CD4-positive, alpha-beta T cell (primary cell): ENCODE results near the gene BSDC1. TPM values are rescaled to one million over a fixed set of nuclear protein-coding genes. Genes with fewer than 3 reads are reported as not detected.

Experiments used
- ATAC-seq: fragments of 200-7000 bp; cut with Tn5 transposase; one replicate; pipeline ENCODE4 v1.10.0; 2022; ENCODE audit warnings: mild to moderate bottlenecking; ENCODE audit not compliant: poor library complexity
- CTCF ChIA-PET: fragments of 350-600 bp; sonication (Branson Sonifier 250); formaldehyde crosslinking; loops from one replicate; lab custom pipeline; 2021; ENCODE audit warnings: antibody characterized with exemption, inconsistent platforms; lab: Charles Lee
- POLR2A ChIA-PET: fragments of 350-600 bp; sonication (Branson Sonifier 250); formaldehyde crosslinking; loops from one replicate; lab custom pipeline; 2021; ENCODE audit warnings: antibody characterized with exemption, inconsistent platforms; lab: Charles Lee
- DNase-seq, 14 experiments: peaks; one replicate each; pipeline ENCODE4 v3.0.0-alpha.2; 2013 to 2020; ENCODE audit warnings: mixed read lengths in 2 of 14
- H3K27ac ChIP-seq, 2 donors: one replicate each; pipeline versions ENCODE4 v1.5.1 to v1.7.0; 2013; ENCODE audit warnings: low read length in 2 of 2, low read depth in 1 of 2, mild to moderate bottlenecking in 1 of 2
- H3K27me3 ChIP-seq, 2 experiments: 1 replicate in 1 of 2; 2 replicates in 1 of 2; pipeline versions ENCODE4 v1.6.1 to v1.7.0; 2013; ENCODE audit warnings: low read length in 2 of 2, control low read depth in 1 of 2, mild to moderate bottlenecking in 1 of 2, moderate library complexity in 1 of 2; ENCODE audit not compliant: insufficient read depth in 2 of 2, control insufficient read depth in 1 of 2
- H3K36me3 ChIP-seq: one replicate; pipeline ENCODE4 v1.6.1; 2013; ENCODE audit warnings: low read length, control low read depth; ENCODE audit not compliant: insufficient read depth
- H3K4me1 ChIP-seq: one replicate; pipeline ENCODE4 v1.6.1; 2013; ENCODE audit warnings: low read length, control low read depth; ENCODE audit not compliant: insufficient read depth
- H3K4me3 ChIP-seq: one replicate; pipeline ENCODE4 v1.5.1; 2013; ENCODE audit warnings: mild to moderate bottlenecking, low read length, moderate library complexity
- H3K9me3 ChIP-seq, 2 experiments: 1 replicate in 1 of 2; 2 replicates in 1 of 2; pipeline versions ENCODE4 v1.6.1 to v1.7.0; 2013; ENCODE audit warnings: low read length in 2 of 2, mild to moderate bottlenecking in 2 of 2, control low read depth in 1 of 2, moderate library complexity in 1 of 2; ENCODE audit not compliant: control insufficient read depth in 1 of 2, insufficient read depth in 1 of 2
- H3K27ac Mint-ChIP-seq: one replicate; pipeline ENCODE4 v1.8.0; 2020; ENCODE audit warnings: mixed read lengths
- H3K27me3 Mint-ChIP-seq: one replicate; pipeline ENCODE4 v1.8.0; 2021; ENCODE audit warnings: mixed read lengths
- H3K36me3 Mint-ChIP-seq: one replicate; pipeline ENCODE4 v1.8.0; 2021; ENCODE audit warnings: low read depth, mixed read lengths
- H3K4me1 Mint-ChIP-seq: one replicate; pipeline ENCODE4 v1.8.0; 2021; ENCODE audit warnings: low read depth, mixed read lengths
- H3K4me3 Mint-ChIP-seq: one replicate; pipeline ENCODE4 v1.8.0; 2020; ENCODE audit warnings: mild to moderate bottlenecking, mixed read lengths
- H3K9me3 Mint-ChIP-seq: one replicate; pipeline ENCODE4 v1.8.0; 2020; ENCODE audit warnings: mixed read lengths
- intact Hi-C, 2 experiments: fragments of 100-400 bp; cut with DNase I in 1 of 2; cut with micrococcal nuclease in 1 of 2; formaldehyde crosslinking; loops; one replicate each; pipeline versions ENCODE4 v1.15.1 to v1.9.0; 2023 to 2025; cut with DNase I, micrococcal nuclease
- total RNA-seq, 174 experiments: library from RNA in 2 of 174; stranded (reverse) in 2 of 174; gene quantifications; one replicate each; pipeline ENCODE4 v1.2.3 and lab custom pipeline; 2021 to 2026
- TF ChIP-seq, protein P1 (sequence below): fragments of 200-600 bp; IDR thresholded peaks from one replicate; pipeline ENCODE4 v1.8.0; 2022; ENCODE audit warnings: antibody characterized with exemption, mild to moderate bottlenecking

BSDC1 gene
- total RNA-seq, 2 experiments from 2014 or later = 186 to 190 TPM

DNA sequence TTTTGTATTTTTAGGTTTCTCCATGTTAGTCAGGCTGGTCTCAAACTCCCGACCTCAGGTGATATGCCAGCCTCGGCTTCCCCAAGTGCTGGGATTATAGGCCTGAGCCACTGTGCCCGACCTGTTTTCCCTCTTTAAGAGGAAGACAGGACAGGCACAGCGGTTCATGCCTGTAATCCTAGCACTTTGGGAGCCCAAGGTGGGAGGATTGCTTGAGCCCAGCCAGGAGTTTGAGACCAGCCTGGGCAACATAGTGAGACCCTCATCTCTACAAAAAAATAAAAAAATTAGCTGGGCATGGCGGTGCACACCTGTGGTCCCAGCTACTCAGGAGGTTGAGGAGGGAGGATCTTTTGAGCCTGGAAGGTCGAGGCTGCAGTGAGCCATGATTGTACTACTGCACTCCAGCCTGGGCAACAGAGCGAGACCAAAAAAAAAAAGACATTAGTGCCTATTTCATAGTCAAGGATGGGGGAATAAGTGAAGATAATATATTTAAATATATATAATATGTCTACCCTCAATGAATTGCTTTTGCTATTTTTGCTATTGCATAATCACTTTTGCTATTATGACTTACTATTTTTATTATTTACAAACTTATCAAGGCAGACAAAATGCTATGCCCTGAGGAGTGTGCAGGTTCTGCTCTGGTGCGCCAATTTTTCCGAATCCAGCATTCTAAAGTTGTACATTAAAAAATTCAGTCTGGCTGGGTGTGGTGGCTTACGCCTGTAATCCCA is 75.9 kb downstream of the BSDC1 start:
- peaks cover 50% of the 10 kb centered on the region for H3K4me1 Mint-ChIP-seq
- H3K36me3 Mint-ChIP-seq = peaks cover 49% of the 10 kb centered on the region
- CTCF ChIA-PET = interaction anchor here (0.5 kb wide), 1 partner anchor 250 kb away, joined by 3 read pairs; no protein-coding TSS in a partner anchor
- intact Hi-C loops = no loop called here
- H3K27ac Mint-ChIP-seq = peak overlapping the region; percentile 33
- Histone ChIP-seq H3K9me3 (no peaks in the 10 kb centered on the region), H3K4me3 (no peak overlapping the region), H3K4me1 (peaks cover 47% of the 10 kb centered on the region), H3K36me3 (peaks cover 32% of the 10 kb centered on the region), H3K27me3 (no peaks in the 10 kb centered on the region), H3K27ac (no peak overlapping the region)
- TF ChIP-seq, protein P1, sequence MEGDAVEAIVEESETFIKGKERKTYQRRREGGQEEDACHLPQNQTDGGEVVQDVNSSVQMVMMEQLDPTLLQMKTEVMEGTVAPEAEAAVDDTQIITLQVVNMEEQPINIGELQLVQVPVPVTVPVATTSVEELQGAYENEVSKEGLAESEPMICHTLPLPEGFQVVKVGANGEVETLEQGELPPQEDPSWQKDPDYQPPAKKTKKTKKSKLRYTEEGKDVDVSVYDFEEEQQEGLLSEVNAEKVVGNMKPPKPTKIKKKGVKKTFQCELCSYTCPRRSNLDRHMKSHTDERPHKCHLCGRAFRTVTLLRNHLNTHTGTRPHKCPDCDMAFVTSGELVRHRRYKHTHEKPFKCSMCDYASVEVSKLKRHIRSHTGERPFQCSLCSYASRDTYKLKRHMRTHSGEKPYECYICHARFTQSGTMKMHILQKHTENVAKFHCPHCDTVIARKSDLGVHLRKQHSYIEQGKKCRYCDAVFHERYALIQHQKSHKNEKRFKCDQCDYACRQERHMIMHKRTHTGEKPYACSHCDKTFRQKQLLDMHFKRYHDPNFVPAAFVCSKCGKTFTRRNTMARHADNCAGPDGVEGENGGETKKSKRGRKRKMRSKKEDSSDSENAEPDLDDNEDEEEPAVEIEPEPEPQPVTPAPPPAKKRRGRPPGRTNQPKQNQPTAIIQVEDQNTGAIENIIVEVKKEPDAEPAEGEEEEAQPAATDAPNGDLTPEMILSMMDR = no peak
- no peak overlapping the region for H3K4me3 Mint-ChIP-seq
- no peak for ATAC-seq
- no peaks in the 10 kb centered on the region for H3K27me3 Mint-ChIP-seq
- POLR2A ChIA-PET = interaction anchor here (1.0 to 1.1 kb wide), 2 partner anchors 18 to 68 kb away, joined by 4 to 5 read pairs; partner anchors contain the start of gene MARCKSL1
- no peak for DNase-seq
- H3K9me3 Mint-ChIP-seq = no peaks in the 10 kb centered on the region

DNA sequence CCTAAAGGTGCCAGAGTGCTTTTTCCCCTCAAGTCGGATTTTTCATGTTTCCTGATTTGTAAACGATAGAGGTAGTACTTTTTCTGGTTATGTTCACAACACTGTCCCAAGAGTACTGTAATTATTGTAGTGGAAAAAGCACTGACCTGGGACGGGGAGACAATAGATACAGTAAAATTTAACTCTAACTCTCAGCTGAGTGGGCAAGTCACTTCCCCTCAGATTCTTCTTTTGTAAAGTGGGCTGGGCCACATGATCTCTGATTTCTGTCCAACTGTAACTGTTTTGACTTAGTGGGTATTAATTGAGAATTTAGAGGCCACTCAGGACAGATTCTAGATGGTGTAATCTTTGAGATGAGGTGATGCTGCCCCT is 77.4 kb downstream of the BSDC1 start:
- ChIA-PET CTCF (interaction anchor here (0.9 to 1.1 kb wide), 2 partner anchors 66 to 69 kb away, joined by 3 read pairs; no protein-coding TSS in a partner anchor), POLR2A (interaction anchor here (1.1 to 1.2 kb wide), 3 partner anchors 11 to 67 kb away, joined by 3 to 5 read pairs (median 3); no protein-coding TSS in a partner anchor)
- H3K27me3 Mint-ChIP-seq = no peaks in the 10 kb centered on the region
- no peak overlapping the region for H3K4me3 ChIP-seq
- H3K4me3 Mint-ChIP-seq = no peak overlapping the region
- ATAC-seq = no peak
- H3K36me3 Mint-ChIP-seq = peaks cover 42% of the 10 kb centered on the region
- H3K9me3 Mint-ChIP-seq = no peaks in the 10 kb centered on the region
- H3K36me3 ChIP-seq = peaks cover 34% of the 10 kb centered on the region
- peaks cover 41% of the 10 kb centered on the region for H3K4me1 Mint-ChIP-seq
- no peak overlapping the region for H3K27ac ChIP-seq
- no peak for DNase-seq
- peak overlapping the region; percentile 40 for H3K27ac Mint-ChIP-seq
- peaks cover 33% of the 10 kb centered on the region for H3K4me1 ChIP-seq
- H3K9me3 ChIP-seq = no peaks in the 10 kb centered on the region
- intact Hi-C loops = no loop called here
- H3K27me3 ChIP-seq = no peaks in the 10 kb centered on the region
- TF ChIP-seq, protein P1 = no peak

Other genes starting within 250 kb of the BSDC1 start
- 1 to 10 TPM; 6.3 to 6.4 TPM for gene TXLNA, start 214.8 kb downstream of the BSDC1 start, total RNA-seq
- gene CCDC28B, start 193.8 kb downstream of the BSDC1 start, total RNA-seq = 1 to 10 TPM; 4.0 to 5.7 TPM
- gene IQCC, start 188.8 kb downstream of the BSDC1 start, total RNA-seq = 1 to 10 TPM; 2.4 to 3.2 TPM
- gene DCDC2B, start 185.4 kb downstream of the BSDC1 start, total RNA-seq = under 1 TPM in 1 of 2 experiments, not detected in 1; 0.14 TPM
- 10 to 100 TPM; 11.5 to 12.8 TPM for gene TMEM234, start 172.1 kb downstream of the BSDC1 start, total RNA-seq
- 100 to 1,000 TPM; 103 to 110 TPM for gene EIF3I, start 172.0 kb downstream of the BSDC1 start, total RNA-seq
- gene FAM167B, start 147.2 kb downstream of the BSDC1 start, total RNA-seq = under 1 TPM; 0.38 to 0.45 TPM
- 100 to 1,000 TPM; 187 to 188 TPM for gene LCK, start 143.2 kb downstream of the BSDC1 start, total RNA-seq
- gene HDAC1, start 102.4 kb downstream of the BSDC1 start, total RNA-seq = 10 to 100 TPM; 56.9 to 61.0 TPM
- gene MARCKSL1, start 58.2 kb downstream of the BSDC1 start, total RNA-seq = 10 to 100 TPM; 23.4 to 23.6 TPM
- gene FAM229A, start 32.0 kb downstream of the BSDC1 start, total RNA-seq = 10 to 100 TPM; 38.0 to 38.6 TPM
- under 1 TPM in 1 of 2 experiments, not detected in 1; 0.98 TPM for gene TSSK3, start 31.9 kb downstream of the BSDC1 start, total RNA-seq
- not detected for gene ZBTB8B, start 70.6 kb upstream of the BSDC1 start, total RNA-seq
- not detected for gene ZBTB8A, start 145.0 kb upstream of the BSDC1 start, total RNA-seq